ENCODE data around the gene C12orf76. TPM values are rescaled to one million over a fixed set of nuclear protein-coding genes. Genes with fewer than 3 reads are reported as not detected.
A peak's percentile ranks its signal among the peaks of the same experiment; 100 is the strongest.

Gene C12orf76
- total and polyA plus RNA-seq, 2 of the 13 experiments (the other 11 are each of a cell fraction or from before 2014, with no cell fraction given): 15.8 to 38.4 TPM

- TF ChIP-seq ZBTB49 (CRISPR knock-in tag; IDR thresholded peaks at IDR 0.05; ENCODE audit: borderline replicate concordance) (no peak), ZNF280D (CRISPR knock-in tag; IDR thresholded peaks at IDR 0.05) (peak; percentile 82), ZGPAT (CRISPR knock-in tag; IDR thresholded peaks at IDR 0.05) (peak; percentile 55; the same call in 1 of the 2 replicates), FIP1L1 (IDR thresholded peaks at IDR 0.05; ENCODE audit: borderline replicate concordance, insufficient read depth, low read depth, low read length) (no peak), MYPOP (CRISPR knock-in tag; IDR thresholded peaks at IDR 0.05) (0 out of 2 replicates have a peak, but pooled peaks have one; percentile 50), ZHX1 (CRISPR knock-in tag; IDR thresholded peaks at IDR 0.05; ENCODE audit: low read depth) (no peak), ZNF331 (CRISPR knock-in tag; IDR thresholded peaks at IDR 0.05) (no peak), HDAC2 (CRISPR knock-in tag; IDR thresholded peaks at IDR 0.05) (peak; percentile 63; the same call in 1 of the 2 replicates), CBX2 (IDR thresholded peaks at IDR 0.05; ENCODE audit: low read depth, low read length) (no peak), CBX2 (CRISPR knock-in tag; IDR thresholded peaks at IDR 0.05; ENCODE audit: low read depth) (no peak), MED1 (CRISPR knock-in tag; IDR thresholded peaks at IDR 0.05) (peak; percentile 79), NR2F1 (CRISPR knock-in tag; IDR thresholded peaks at IDR 0.05) (peak; percentile 67 to 73; a peak in 3 of 4 replicates), ZNF362 (CRISPR knock-in tag; IDR thresholded peaks at IDR 0.05; ENCODE audit: borderline replicate concordance) (peak; percentile 93), ZNF460 (CRISPR knock-in tag; IDR thresholded peaks at IDR 0.05; ENCODE audit: borderline replicate concordance) (peak; percentile 31; the same call in 1 of the 2 replicates)
Measured at GRCh38 chr12:110010853-110011723, 37.2 kb downstream of the C12orf76 start (continued).

Data from HepG2 (cell line).